ENCODE measurements around the gene SNRPB. TPM values are rescaled to one million over a fixed set of nuclear protein-coding genes. Genes with fewer than 3 reads are reported as not detected.

SNRPB gene
- total RNA-seq, 1 experiment from 2014 or later = 462 TPM

GRCh38 chr20:2418388-2418787 lies 52.2 kb downstream of the SNRPB start:
- H3K18ac ChIP-seq (ENCODE audit: insufficient read length, low read depth, low read length) = no peak overlapping the region
- peaks cover 9% of the 10 kb centered on the region for H3K27me3 Mint-ChIP-seq (ENCODE audit: low read depth)
- no peaks in the 10 kb centered on the region for H3K9me3 ChIP-seq (ENCODE audit: control insufficient read depth, low read depth, low read length)
- no peaks in the 10 kb centered on the region for H3K79me2 ChIP-seq (ENCODE audit: insufficient read depth, low read length)
- WGBS (ENCODE audit: extremely low coverage, insufficient read length, low lambda C conversion rate) = no CpG with 5 or more reads among the region's 2 CpGs
- TF ChIP-seq CTCF (conservative IDR thresholded peaks at IDR 0.05) = no peak
- H3K56ac ChIP-seq (ENCODE audit: insufficient read length, low read depth, low read length) = no peak overlapping the region
- no peaks in the 10 kb centered on the region; a peak in 1 of 5 replicates for H3K9me3 Mint-ChIP-seq
- H2BK120ac ChIP-seq (ENCODE audit: low read depth, low read length, poor library complexity, severe bottlenecking) = no peak overlapping the region
- H3T11ph ChIP-seq (ENCODE audit: low read length) = no peak overlapping the region
- H3K23ac ChIP-seq (ENCODE audit: insufficient read length, low read depth, low read length) = no peak overlapping the region
- no peak overlapping the region for H4K8ac ChIP-seq (replicated peaks; ENCODE audit: insufficient read length, low read depth, low read length)
- no peaks in the 10 kb centered on the region for H4K20me1 ChIP-seq (ENCODE audit: control insufficient read depth, insufficient read depth, insufficient read length)
- H3K4me1 Mint-ChIP-seq = no peaks in the 10 kb centered on the region
- H3K9ac ChIP-seq (ENCODE audit: extremely low read depth, insufficient read length, low read length) = no peak overlapping the region
- no peak overlapping the region for H2AK5ac ChIP-seq (ENCODE audit: insufficient read length, low read length)
- H3K23me2 ChIP-seq (ENCODE audit: insufficient read length, low read depth, low read length, poor library complexity, severe bottlenecking) = no peaks in the 10 kb centered on the region
- H3K4me3 Mint-ChIP-seq = no peak overlapping the region
- DNase-seq = no peak
- H4K5ac ChIP-seq (ENCODE audit: insufficient read length, low read depth, low read length) = no peak overlapping the region
- no peak overlapping the region for H3K4ac ChIP-seq (ENCODE audit: low read depth, low read length)
- H2BK12ac ChIP-seq (ENCODE audit: insufficient read length, low read depth, low read length) = no peak overlapping the region
- no peak overlapping the region for H3K27ac Mint-ChIP-seq
- no peaks in the 10 kb centered on the region for H3K27me3 ChIP-seq (ENCODE audit: insufficient read depth, low read length)
- no peaks in the 10 kb centered on the region for H3K79me1 ChIP-seq (ENCODE audit: insufficient read depth, low read depth, low read length, poor library complexity, severe bottlenecking)
- no peak overlapping the region for H3K4me2 ChIP-seq (ENCODE audit: insufficient read depth, insufficient read length, low read length)
- no peaks in the 10 kb centered on the region for H3K36me3 Mint-ChIP-seq (ENCODE audit: insufficient read depth in 1 of 3, low read depth in 3 of 3)
- H3K4me1 ChIP-seq (ENCODE audit: insufficient read depth, low read length) = no peaks in the 10 kb centered on the region
- H3K27ac ChIP-seq (ENCODE audit: insufficient read length, low read depth, low read length) = no peak overlapping the region
- H2BK15ac ChIP-seq (ENCODE audit: low read depth, low read length) = no peak overlapping the region
- no peak overlapping the region for H2BK20ac ChIP-seq (ENCODE audit: low read depth, low read length, poor library complexity, severe bottlenecking)
- H2AFZ ChIP-seq (ENCODE audit: low read length) = no peak overlapping the region
- no peak overlapping the region for H4K91ac ChIP-seq (ENCODE audit: insufficient read length, low read depth, low read length)
- no peak overlapping the region for H3K14ac ChIP-seq (ENCODE audit: insufficient read depth, low read length)
- no peak overlapping the region for H2BK5ac ChIP-seq (ENCODE audit: insufficient read length, low read length)
